ENCODE measurements around the gene IL20RA.

GRCh38 chr6:136960781-136961180, 84.0 kb downstream of the IL20RA start:
- TF ChIP-seq CTCF (IDR thresholded peaks at IDR 0.05; ENCODE audit: control extremely low read depth in 1 of 3, insufficient read depth in 1 of 3, low read depth in 1 of 3, low read length in 3 of 3) (no peak), RFX5 (IDR thresholded peaks at IDR 0.05; ENCODE audit: borderline replicate concordance, low read depth, low read length) (no peak), MAX (IDR thresholded peaks at IDR 0.05) (no peak)
